Neuron (in vitro differentiated cells): ENCODE results near the gene HPSE2.
"Not testable (repeated sequence)": the region's sequence is repeated elsewhere in the genome, so short reads cannot be mapped to it uniquely, and the experiment has no call there.

Experiments used
- H2AFZ ChIP-seq: one replicate; pipeline ENCODE4 v1.6.1; 2013; ENCODE audit warnings: low read depth, mild to moderate bottlenecking, inconsistent platforms, low read length, moderate library complexity
- H3K27me3 ChIP-seq: one replicate; pipeline ENCODE4 v1.6.1; 2013; ENCODE audit warnings: low read length; ENCODE audit not compliant: insufficient read depth
- H3K36me3 ChIP-seq: one replicate; pipeline ENCODE4 v1.6.1; 2013; ENCODE audit warnings: low read length; ENCODE audit not compliant: insufficient read depth
- H3K4me1 ChIP-seq: one replicate; pipeline ENCODE4 v1.6.1; 2013; ENCODE audit warnings: low read length; ENCODE audit not compliant: insufficient read depth
- H3K4me3 ChIP-seq: 2 replicates; pipeline ENCODE4 v1.5.1; 2013; ENCODE audit warnings: mild to moderate bottlenecking, low read length, moderate library complexity
- H3K9me3 ChIP-seq: one replicate; pipeline ENCODE4 v1.6.1; 2013; ENCODE audit warnings: low read length

Gene HPSE2

GRCh38 chr10:99041468-99041867 lies 194.2 kb downstream of the HPSE2 start:
- H3K27me3 ChIP-seq, result no peaks in the 10 kb centered on the region
- no peaks in the 10 kb centered on the region for H3K36me3 ChIP-seq
- H3K4me1 ChIP-seq, result no peaks in the 10 kb centered on the region
- H2AFZ ChIP-seq, result no peak overlapping the region
- no peaks in the 10 kb centered on the region for H3K9me3 ChIP-seq
- no peak overlapping the region for H3K4me3 ChIP-seq

- Histone ChIP-seq H3K27me3 (no peaks in the 10 kb centered on the region), H2AFZ (no peak overlapping the region), H3K4me3 (no peak overlapping the region), H3K9me3 (no peaks in the 10 kb centered on the region), H3K36me3 (no peaks in the 10 kb centered on the region), H3K4me1 (no peaks in the 10 kb centered on the region)
Observed at GRCh38 chr10:99013885-99014284, 221.8 kb downstream of the HPSE2 start.

DNA sequence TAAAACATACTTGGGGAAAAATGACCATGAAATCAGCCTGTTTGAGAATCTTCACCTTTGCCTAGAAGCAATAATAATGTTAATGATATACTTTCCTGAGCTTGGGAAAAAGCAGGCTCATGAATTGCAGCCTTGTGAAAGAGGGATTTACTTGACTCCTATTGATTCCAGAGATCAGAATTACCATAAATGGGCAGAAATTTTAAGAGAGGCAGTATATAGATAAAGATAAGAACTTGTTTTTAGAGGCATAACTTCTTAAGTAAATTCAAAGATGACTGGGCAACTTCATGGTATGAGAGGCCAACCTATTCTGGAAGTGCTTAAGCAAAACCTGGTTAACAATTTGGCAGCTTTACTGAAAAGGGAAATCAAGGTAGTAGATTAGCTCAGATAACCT lies 225.4 kb downstream of the HPSE2 start:
- Histone ChIP-seq H3K4me3 (no peak overlapping the region), H3K27me3 (no peaks in the 10 kb centered on the region), H3K9me3 (no peaks in the 10 kb centered on the region), H3K4me1 (no peaks in the 10 kb centered on the region), H2AFZ (no peak overlapping the region), H3K36me3 (no peaks in the 10 kb centered on the region)

DNA sequence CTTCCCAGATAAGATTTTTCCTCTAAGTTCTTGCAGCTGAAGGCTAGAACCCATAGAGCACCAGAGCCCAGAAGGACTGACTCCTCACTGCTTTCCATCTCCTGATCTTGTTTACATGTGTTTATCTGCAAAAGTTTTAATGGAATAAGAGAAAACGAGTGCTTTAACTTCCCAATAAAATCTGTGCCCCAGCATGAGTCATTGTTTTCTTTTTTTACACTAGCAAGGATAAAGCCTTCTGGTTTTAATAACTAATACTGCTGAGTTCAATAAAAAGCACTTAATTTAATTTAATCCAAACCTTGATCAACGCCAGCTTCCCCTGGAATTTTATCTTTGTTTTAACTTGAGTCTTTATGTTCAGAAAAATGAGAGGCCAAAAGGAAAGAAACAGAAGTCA lies 227.6 kb downstream of the HPSE2 start:
- Histone ChIP-seq H3K4me1 (no peaks in the 10 kb centered on the region), H3K27me3 (no peaks in the 10 kb centered on the region), H3K9me3 (no peaks in the 10 kb centered on the region), H3K36me3 (no peaks in the 10 kb centered on the region), H2AFZ (no peak overlapping the region), H3K4me3 (no peak overlapping the region)

DNA sequence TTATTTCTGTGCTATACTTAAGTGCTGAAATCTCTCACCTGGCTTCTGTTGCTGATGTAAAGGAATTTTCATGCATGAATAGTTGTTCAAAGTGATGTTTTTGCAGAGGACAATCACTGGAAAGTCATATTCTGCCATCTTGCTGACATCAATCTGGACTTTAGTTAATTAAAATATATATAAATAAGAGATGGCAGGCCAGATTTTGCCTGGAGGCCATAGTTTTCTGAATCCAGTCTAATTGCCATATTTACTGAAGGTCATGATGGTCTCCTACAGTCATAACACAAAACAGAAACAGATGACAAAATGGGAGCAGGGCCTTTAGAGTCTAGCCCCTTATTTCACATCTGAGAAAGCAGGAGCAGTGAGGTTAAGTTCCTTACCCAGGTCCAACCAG lies 228.2 kb downstream of the HPSE2 start:
- Histone ChIP-seq H3K9me3 (no peaks in the 10 kb centered on the region), H3K36me3 (no peaks in the 10 kb centered on the region), H3K27me3 (no peaks in the 10 kb centered on the region), H3K4me1 (no peaks in the 10 kb centered on the region), H3K4me3 (no peak overlapping the region), H2AFZ (no peak overlapping the region)

GRCh38 chr10:99005254-99005653 lies 230.4 kb downstream of the HPSE2 start:
- H3K4me3 ChIP-seq, result no peak overlapping the region
- H3K36me3 ChIP-seq, result no peaks in the 10 kb centered on the region
- H3K4me1 ChIP-seq, result no peaks in the 10 kb centered on the region
- H3K27me3 ChIP-seq, result no peaks in the 10 kb centered on the region
- H2AFZ ChIP-seq, result no peak overlapping the region
- no peaks in the 10 kb centered on the region for H3K9me3 ChIP-seq

DNA sequence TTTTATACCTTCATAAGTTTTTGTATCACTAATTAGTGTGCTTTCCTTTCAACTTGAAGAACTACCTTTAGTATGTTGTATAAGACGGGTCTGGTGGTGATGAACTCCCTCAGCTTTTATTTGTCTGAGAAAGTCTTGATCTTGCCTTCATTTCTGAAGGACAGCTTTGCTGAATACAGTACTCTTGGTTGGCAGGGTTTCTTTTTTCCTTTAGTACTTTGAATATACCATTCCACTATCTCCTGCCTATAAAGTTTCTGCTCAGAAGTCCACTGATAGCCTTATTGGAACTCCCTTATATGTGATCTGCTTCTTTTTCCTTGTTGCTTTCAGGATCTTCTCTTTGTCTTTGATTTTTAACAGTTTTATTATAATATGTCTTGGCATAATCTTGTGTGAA lies 230.9 kb downstream of the HPSE2 start:
- H3K4me1 ChIP-seq, result no peaks in the 10 kb centered on the region
- H3K9me3 ChIP-seq, result no peaks in the 10 kb centered on the region
- no peak overlapping the region for H3K4me3 ChIP-seq
- no peaks in the 10 kb centered on the region for H3K27me3 ChIP-seq
- H2AFZ ChIP-seq, result no peak overlapping the region
- H3K36me3 ChIP-seq, result no peaks in the 10 kb centered on the region

DNA sequence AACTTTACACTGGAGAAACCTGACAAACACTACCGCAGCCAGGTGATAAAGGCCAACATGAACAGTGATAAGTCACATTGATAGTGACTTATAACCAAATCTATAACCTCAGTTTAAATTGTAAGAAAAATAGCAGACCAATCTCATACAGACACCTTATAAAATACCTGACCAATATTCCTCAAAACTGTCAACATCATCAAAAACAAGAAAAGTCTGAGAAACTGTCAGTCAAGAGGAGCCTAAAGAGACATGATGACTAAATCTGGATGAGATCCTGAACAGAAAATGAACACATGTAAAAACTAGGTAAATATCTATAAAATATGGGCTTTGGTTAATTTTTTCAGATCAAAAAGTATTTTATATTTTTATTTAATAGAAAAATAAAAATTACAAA lies 233.3 kb downstream of the HPSE2 start:
- Histone ChIP-seq H2AFZ (no peak overlapping the region), H3K36me3 (no peaks in the 10 kb centered on the region), H3K4me1 (no peaks in the 10 kb centered on the region), H3K9me3 (no peaks in the 10 kb centered on the region), H3K27me3 (no peaks in the 10 kb centered on the region), H3K4me3 (no peak overlapping the region)

DNA sequence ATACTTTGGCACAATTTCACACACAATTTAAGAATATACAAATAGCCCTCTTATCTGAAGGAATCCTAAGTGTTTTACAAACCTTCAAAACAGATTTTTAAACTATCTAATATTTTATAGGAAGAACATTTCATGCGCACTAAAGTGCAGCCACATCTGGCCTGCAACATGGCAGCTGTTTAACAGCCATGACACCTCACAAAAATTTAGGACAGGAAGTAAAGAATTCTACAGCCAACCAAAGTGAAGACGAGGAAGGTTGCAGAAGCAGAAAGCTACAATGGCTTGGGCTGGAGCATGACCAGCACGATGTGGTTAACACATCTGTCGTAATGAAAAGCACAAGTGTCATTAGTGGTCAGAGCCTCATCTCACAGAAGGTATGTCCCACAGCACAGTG lies 238.1 kb downstream of the HPSE2 start:
- no peaks in the 10 kb centered on the region for H3K27me3 ChIP-seq
- H3K4me1 ChIP-seq, result no peaks in the 10 kb centered on the region
- no peak overlapping the region for H3K4me3 ChIP-seq
- no peaks in the 10 kb centered on the region for H3K36me3 ChIP-seq
- no peak overlapping the region for H2AFZ ChIP-seq
- no peaks in the 10 kb centered on the region for H3K9me3 ChIP-seq

DNA sequence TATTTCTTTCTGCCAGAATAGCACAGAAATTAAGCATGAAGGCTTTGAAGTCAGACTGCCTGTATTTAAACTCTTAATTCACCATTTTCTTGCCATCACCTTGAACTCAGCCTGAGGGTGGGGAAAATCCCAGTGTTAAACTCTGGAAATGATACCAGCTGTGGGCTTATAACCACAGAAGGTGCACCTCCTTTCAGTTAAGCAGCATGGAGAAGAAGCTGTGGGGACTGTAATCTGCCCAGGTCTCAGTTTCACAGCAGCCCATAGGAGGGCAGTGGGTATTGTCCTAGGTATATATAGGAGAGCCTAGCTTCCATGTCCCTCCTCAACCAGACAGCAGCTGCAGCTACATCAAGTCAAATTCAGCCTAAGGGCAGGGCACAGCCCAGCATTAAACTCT lies 241.6 kb downstream of the HPSE2 start:
- Histone ChIP-seq H3K36me3 (no peaks in the 10 kb centered on the region), H2AFZ (no peak overlapping the region), H3K4me1 (no peaks in the 10 kb centered on the region), H3K27me3 (no peaks in the 10 kb centered on the region), H3K9me3 (no peaks in the 10 kb centered on the region), H3K4me3 (no peak overlapping the region)

- H3K4me3 ChIP-seq, H3K27me3 ChIP-seq, H3K36me3 ChIP-seq: not testable (repeated sequence)
Observed at GRCh38 chr10:98983751-98984150, 251.9 kb downstream of the HPSE2 start.

GRCh38 chr10:98980353-98980752 lies 255.3 kb downstream of the HPSE2 start:
- no peak overlapping the region for H2AFZ ChIP-seq
- no peaks in the 10 kb centered on the region for H3K27me3 ChIP-seq
- no peaks in the 10 kb centered on the region for H3K36me3 ChIP-seq
- H3K9me3 ChIP-seq, result no peaks in the 10 kb centered on the region
- H3K4me3 ChIP-seq, result no peak overlapping the region
- no peaks in the 10 kb centered on the region for H3K4me1 ChIP-seq

More at GRCh38 chr10:98983751-98984150, 251.9 kb downstream of the HPSE2 start:
- H2AFZ ChIP-seq, H3K9me3 ChIP-seq, H3K4me1 ChIP-seq: not testable (repeated sequence)

GRCh38 chr10:98971464-98971863 lies 264.2 kb downstream of the HPSE2 start:
- Histone ChIP-seq H3K9me3 (no peaks in the 10 kb centered on the region), H2AFZ (no peak overlapping the region), H3K27me3 (no peaks in the 10 kb centered on the region), H3K4me3 (no peak overlapping the region), H3K36me3 (no peaks in the 10 kb centered on the region), H3K4me1 (no peaks in the 10 kb centered on the region)

DNA sequence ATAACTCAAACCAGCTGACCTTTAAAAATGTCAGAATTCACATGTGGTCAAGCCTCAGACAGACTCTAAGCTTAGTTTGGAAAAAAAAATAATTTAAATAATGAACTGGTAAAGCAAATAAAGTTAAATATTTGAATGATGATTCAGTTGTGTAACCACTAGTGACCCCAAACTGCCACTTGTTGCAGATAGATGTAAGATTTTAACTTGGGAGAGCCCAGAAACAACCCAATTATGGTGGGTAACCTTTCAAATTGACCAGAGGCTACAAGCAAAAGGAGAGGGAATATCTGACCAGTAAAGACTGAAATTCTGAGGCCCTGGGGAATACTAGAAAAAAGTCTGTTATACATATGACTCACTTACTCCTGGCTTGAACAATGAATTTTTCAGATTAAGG lies 268.1 kb downstream of the HPSE2 start:
- Histone ChIP-seq H3K4me3 (no peak overlapping the region), H3K27me3 (no peaks in the 10 kb centered on the region), H2AFZ (no peak overlapping the region), H3K9me3 (no peaks in the 10 kb centered on the region), H3K4me1 (no peaks in the 10 kb centered on the region), H3K36me3 (no peaks in the 10 kb centered on the region)
